Right ventricle myocardium inferior (tissue), 1 donor: Measurements from ENCODE around the gene CHD3. TPM values are rescaled to one million over a fixed set of nuclear protein-coding genes. Genes with fewer than 3 reads are reported as not detected.

ENCODE experiments used
- ATAC-seq: fragments of 200-7000 bp; cut with Tn5 transposase; one replicate; pipeline ENCODE4 v1.9.1; 2020; ENCODE audit warnings: mild to moderate bottlenecking, moderate library complexity
- DNase-seq: peaks from one replicate; pipeline ENCODE4 v3.0.0; 2021; ENCODE audit errors: missing footprints
- intact Hi-C: fragments of 100-400 bp; cut with DNase I; formaldehyde crosslinking; loops from one replicate; pipeline ENCODE4 v1.11.0; 2022
- total RNA-seq: library from RNA; stranded (reverse); fragmentation: NEBNext Ultra II Directional; extraction: Animal tissue kit (Norgen Biotek cat#: 25700); gene quantifications from one replicate; pipeline ENCODE4 v1.2.1, GENCODE V29; 2021
- donor health status: DM: no; HTN: yes; CAD: no; lungs with severe emphysema.

The CHD3 gene
- total RNA-seq, 1 donor from 2014 or later = 18.0 TPM

- intact Hi-C loops = loop anchor here (10.0 kb wide), 1 partner anchor 363 kb away; the partner anchor contains the start of genes POLR2A and SLC35G6
- ATAC-seq = no peak
- DNase-seq = no peak
These were observed 40.4 kb upstream of the CHD3 start for GRCh38 chr17:7848131-7848579.

- DNase-seq (no peak), ATAC-seq (no peak)
- intact Hi-C loops = loop anchor here (10.0 kb wide), 1 partner anchor 364 kb away; the partner anchor contains the start of genes POLR2A and SLC35G6
These were observed 39.9 kb upstream of the CHD3 start for GRCh38 chr17:7848739-7849129.

GRCh38 chr17:7849130-7849750 lies 39.3 kb upstream of the CHD3 start:
- ATAC-seq (no peak), DNase-seq (no peak)
- intact Hi-C loops = loop anchor here (10.0 kb wide), 1 partner anchor 364 kb away; the partner anchor contains the start of genes POLR2A and SLC35G6

- ATAC-seq (no peak), DNase-seq (no peak)
- intact Hi-C loops = loop anchor here (2.0 to 10.0 kb wide), 4 partner anchors 13 to 365 kb away; partner anchors contain the start of genes CD68, PER1, POLR2A and SLC35G6
These were observed 38.7 kb upstream of the CHD3 start for GRCh38 chr17:7849751-7850504.

- DNase-seq (no peak), ATAC-seq (no peak)
- intact Hi-C loops = loop anchor here (1.0 to 10.0 kb wide), 4 partner anchors 14 to 304 kb away; partner anchors contain the start of genes CD68 and PER1
These were observed 37.7 kb upstream of the CHD3 start for GRCh38 chr17:7850701-7851437.

- DNase-seq (peak; percentile 93), ATAC-seq (peak; percentile 73)
- intact Hi-C loops = loop anchor here (1.0 to 10.0 kb wide), 5 partner anchors 15 to 303 kb away; partner anchors contain the start of genes CD68 and PER1
These were observed 36.9 kb upstream of the CHD3 start for GRCh38 chr17:7851438-7852261.

GRCh38 chr17:7852262-7852670 lies 36.3 kb upstream of the CHD3 start:
- DNase-seq (no peak), ATAC-seq (no peak)
- intact Hi-C loops = loop anchor here (2.0 to 10.0 kb wide), 3 partner anchors 109 to 303 kb away; partner anchors contain the start of genes CD68 and PER1

- intact Hi-C loops = loop anchor here (2.0 to 10.0 kb wide), 3 partner anchors 110 to 302 kb away; partner anchors contain the start of genes CD68 and PER1
- no peak for ATAC-seq
- DNase-seq = no peak
These were observed 35.5 kb upstream of the CHD3 start for GRCh38 chr17:7852919-7853690.

GRCh38 chr17:7853691-7854038 lies 34.9 kb upstream of the CHD3 start:
- intact Hi-C loops = loop anchor here (2.0 to 10.0 kb wide), 3 partner anchors 111 to 301 kb away; partner anchors contain the start of genes CD68 and PER1
- no peak for DNase-seq
- ATAC-seq = no peak

GRCh38 chr17:7854078-7854777 lies 34.4 kb upstream of the CHD3 start:
- intact Hi-C loops = loop anchor here (10.0 kb wide), 2 partner anchors 279 to 301 kb away; partner anchors contain the start of genes CD68 and PER1
- no peak for DNase-seq
- ATAC-seq = no peak

- ATAC-seq = no peak
- DNase-seq = no peak
- intact Hi-C loops = loop anchor here (5.0 to 10.0 kb wide), 4 partner anchors 77 to 613 kb away; partner anchors contain the start of genes CD68, CNTROB, GABARAP and PER1
These were observed 33.5 kb upstream of the CHD3 start, which contains the start of gene TMEM88 for GRCh38 chr17:7854851-7855659. TMEM88 (plus strand) TSS chr17:7855066; CDS start chr17:7855075, 9 bp downstream.

GRCh38 chr17:7855660-7856010 lies 33.0 kb upstream of the CHD3 start:
- intact Hi-C loops = loop anchor here (2.0 to 10.0 kb wide), 5 partner anchors 13 to 613 kb away; partner anchors contain the start of genes CD68, CNTROB, GABARAP and PER1
- DNase-seq (no peak), ATAC-seq (no peak)

- no peak for ATAC-seq
- no peak for DNase-seq
- intact Hi-C loops = loop anchor here (2.0 to 10.0 kb wide), 5 partner anchors 13 to 614 kb away; partner anchors contain the start of genes CD68, CNTROB, GABARAP and PER1
These were observed 32.4 kb upstream of the CHD3 start for GRCh38 chr17:7856011-7856810.

- intact Hi-C loops = loop anchor here (1.0 to 10.0 kb wide), 6 partner anchors 14 to 615 kb away; partner anchors contain the start of genes CD68, CNTROB, GABARAP and PER1
- DNase-seq (peak; percentile 97), ATAC-seq (peak; percentile 91)
These were observed 31.5 kb upstream of the CHD3 start, which contains the start of gene NAA38 for GRCh38 chr17:7856811-7857712. NAA38 (minus strand) TSS chr17:7857559; CDS start chr17:7857463, 96 bp downstream.
